ENCODE results near the gene DNMT1. TPM values are rescaled to one million over a fixed set of nuclear protein-coding genes. Genes with fewer than 3 reads are reported as not detected.
"Not testable (repeated sequence)": the region's sequence is repeated elsewhere in the genome, so short reads cannot be mapped to it uniquely, and the experiment has no call there.

DNMT1 gene
- total RNA-seq, 4 donors from 2014 or later: 23.3 to 122 (median 42.0) TPM

DNA sequence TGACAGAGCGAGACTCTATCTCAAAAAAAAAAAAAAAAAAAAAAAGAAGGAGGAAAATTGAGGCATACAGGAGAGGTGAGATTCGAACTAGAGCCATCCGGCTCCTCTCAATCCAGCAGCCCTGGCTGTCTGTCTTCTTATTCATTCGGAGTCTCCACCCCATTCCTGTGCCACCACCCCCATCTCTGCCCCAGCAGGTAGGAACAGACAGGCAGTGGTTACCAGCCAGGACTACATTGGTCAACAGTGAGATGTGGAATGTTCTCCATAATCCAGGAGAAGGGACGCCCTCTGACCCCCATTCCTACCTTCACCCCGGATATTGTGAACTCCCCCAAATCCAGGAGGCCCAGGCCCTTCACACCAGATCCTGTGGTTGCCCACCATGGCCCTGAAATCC is 42.9 kb upstream of the DNMT1 start:
- DNase-seq: no peak
- in situ Hi-C loops (cut with MboI; ENCODE audit: low pct_ligation_motif_present in 1 of 4, low pct_unique_long_range_greater_than_20kb in 1 of 4, low sequenced_read_pairs in 3 of 4) (loop anchor here in 2 of 4 donors (10.0 to 25.0 kb wide), 2 partner anchors 125 to 133 kb away; partner anchors contain the start of genes ANGPTL6 (in 2 of the 2), PPAN (in 2 of the 2), EIF3G (in 1 of the 2) and P2RY11 (in 1 of the 2)), intact Hi-C loops (cut with DNase I; ENCODE audit: low total_unique reads) (loop anchor here (10.0 kb wide), 1 partner anchor 123 kb away; the partner anchor contains the start of genes EIF3G and P2RY11)
- Histone ChIP-seq H3K4me1 (peaks cover 0 to 13% (median 3%) of the 10 kb centered on the region in 4 donors), H3K27ac (peak overlapping the region; percentile 59 to 76 (median 70)), H3K36me3 (no peaks in the 10 kb centered on the region), H3K4me3 (no peak overlapping the region), H3K27me3 (no peaks in the 10 kb centered on the region), H3K9me3 (no peaks in the 10 kb centered on the region)
- TF ChIP-seq POLR2A (IDR thresholded peaks at IDR 0.05) (no peak), CTCF (IDR thresholded peaks at IDR 0.05) (no peak), EP300 (IDR thresholded peaks at IDR 0.05; ENCODE audit: low read depth) (no peak), POLR2AphosphoS5 (IDR thresholded peaks at IDR 0.05) (no peak)
- 78 to 79% methylated on average over 3 to 6 of the region's 6 CpGs for WGBS, 2 donors (ENCODE audit: low coverage in 1 of 2)

DNA sequence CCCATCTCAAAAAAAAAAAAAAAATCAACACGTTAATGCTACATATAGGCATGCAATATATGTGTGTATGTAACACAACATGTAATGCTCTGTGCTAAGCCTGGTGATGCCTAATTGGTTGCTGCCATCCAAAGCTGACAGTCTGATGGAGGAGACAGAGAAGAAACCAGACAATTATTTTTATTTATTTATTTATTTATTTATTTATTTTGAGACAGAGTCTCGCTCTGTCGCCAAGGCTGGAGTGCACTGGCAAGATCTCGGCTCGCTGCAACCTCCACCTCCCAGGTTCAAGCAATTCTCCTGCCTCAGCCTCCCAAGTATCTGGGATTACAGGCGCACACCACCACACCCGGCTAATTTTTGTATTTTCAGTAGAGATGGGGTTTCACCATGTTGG is 40.7 kb upstream of the DNMT1 start:
- not testable (repeated sequence) for H3K27me3 ChIP-seq, H3K4me3 ChIP-seq, H3K9me3 ChIP-seq, H3K36me3 ChIP-seq, DNase-seq
- WGBS, 2 donors (ENCODE audit: low coverage in 1 of 2): 86 to 91% methylated on average over 5 to 7 of the region's 7 CpGs
- peak overlapping the region; percentile 59 to 83 (median 75) for H3K27ac ChIP-seq
- intact Hi-C loops (cut with DNase I; ENCODE audit: low total_unique reads): loop anchor here (10.0 kb wide), 1 partner anchor 121 kb away; the partner anchor contains the start of genes EIF3G and P2RY11
- peaks cover 0 to 13% (median 9%) of the 10 kb centered on the region in 4 donors for H3K4me1 ChIP-seq
- in situ Hi-C loops (cut with MboI; ENCODE audit: low pct_ligation_motif_present in 1 of 4, low pct_unique_long_range_greater_than_20kb in 1 of 4, low sequenced_read_pairs in 3 of 4): loop anchor here in 2 of 4 donors (10.0 to 25.0 kb wide), 2 partner anchors 123 to 131 kb away; partner anchors contain the start of genes ANGPTL6 (in 2 of the 2), PPAN (in 2 of the 2), EIF3G (in 1 of the 2) and P2RY11 (in 1 of the 2)

DNA sequence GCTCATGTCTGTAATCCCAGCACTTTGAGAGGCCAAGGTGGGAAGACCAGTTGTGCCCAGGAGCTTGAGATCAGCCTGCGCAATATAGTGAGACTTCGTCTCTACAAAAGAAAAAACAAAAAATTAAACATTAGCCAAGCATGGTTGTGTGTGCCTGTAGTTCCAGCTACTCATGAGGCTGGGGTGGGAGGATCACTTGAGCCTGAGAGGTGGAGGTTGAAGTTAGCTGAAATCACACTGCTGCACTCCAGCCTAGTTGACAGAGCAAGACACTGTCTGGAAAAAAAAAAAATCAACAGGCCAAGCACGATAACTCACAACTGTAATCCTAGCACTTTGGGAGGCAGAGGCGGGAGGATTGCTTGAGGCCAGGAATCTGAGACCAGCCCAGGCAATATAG is 40.2 kb upstream of the DNMT1 start:
- H3K4me1 ChIP-seq: peaks cover 0 to 17% (median 12%) of the 10 kb centered on the region in 4 donors
- H3K27me3 ChIP-seq: no peaks in the 10 kb centered on the region
- H3K9me3 ChIP-seq: no peaks in the 10 kb centered on the region
- in situ Hi-C loops (cut with MboI; ENCODE audit: low pct_ligation_motif_present in 1 of 4, low pct_unique_long_range_greater_than_20kb in 1 of 4, low sequenced_read_pairs in 3 of 4) (loop anchor here in 2 of 4 donors (10.0 to 25.0 kb wide), 2 partner anchors 123 to 130 kb away; partner anchors contain the start of genes ANGPTL6 (in 2 of the 2), PPAN (in 2 of the 2), EIF3G (in 1 of the 2) and P2RY11 (in 1 of the 2)), intact Hi-C loops (cut with DNase I; ENCODE audit: low total_unique reads) (loop anchor here (10.0 kb wide), 1 partner anchor 120 kb away; the partner anchor contains the start of genes EIF3G and P2RY11)
- WGBS, 2 donors (ENCODE audit: low coverage in 1 of 2): 51 to 73% methylated on average over 4 of the region's 4 CpGs
- H3K36me3 ChIP-seq: no peaks in the 10 kb centered on the region
- no peak for TF ChIP-seq POLR2A (IDR thresholded peaks at IDR 0.05)
- no peak for TF ChIP-seq POLR2AphosphoS5 (IDR thresholded peaks at IDR 0.05)
- no peak for TF ChIP-seq CTCF (IDR thresholded peaks at IDR 0.05)
- no peak for TF ChIP-seq EP300 (IDR thresholded peaks at IDR 0.05; ENCODE audit: low read depth)
- H3K4me3 ChIP-seq: no peak overlapping the region
- peak overlapping the region in 1 of 4 donors; percentile 74 for H3K27ac ChIP-seq
- no peak for DNase-seq

- peaks cover 0 to 27% (median 14%) of the 10 kb centered on the region in 4 donors for H3K4me1 ChIP-seq
- H3K27me3 ChIP-seq: no peaks in the 10 kb centered on the region
- H3K9me3 ChIP-seq: no peaks in the 10 kb centered on the region
- in situ Hi-C loops (cut with MboI; ENCODE audit: low pct_ligation_motif_present in 1 of 4, low pct_unique_long_range_greater_than_20kb in 1 of 4, low sequenced_read_pairs in 3 of 4) (loop anchor here in 2 of 4 donors (10.0 to 25.0 kb wide), 2 partner anchors 122 to 129 kb away; partner anchors contain the start of genes ANGPTL6 (in 2 of the 2), PPAN (in 2 of the 2), EIF3G (in 1 of the 2) and P2RY11 (in 1 of the 2)), intact Hi-C loops (cut with DNase I; ENCODE audit: low total_unique reads) (loop anchor here (10.0 kb wide), 1 partner anchor 119 kb away; the partner anchor contains the start of genes EIF3G and P2RY11)
- WGBS, 2 donors (ENCODE audit: low coverage in 1 of 2): 76 to 100% methylated on average over 3 to 4 of the region's 4 CpGs
- TF ChIP-seq EP300 (IDR thresholded peaks at IDR 0.05; ENCODE audit: low read depth): no peak
- no peak for TF ChIP-seq CTCF (IDR thresholded peaks at IDR 0.05)
- TF ChIP-seq POLR2A (IDR thresholded peaks at IDR 0.05): no peak
- no peak for TF ChIP-seq POLR2AphosphoS5 (IDR thresholded peaks at IDR 0.05)
- no peaks in the 10 kb centered on the region for H3K36me3 ChIP-seq
- H3K27ac ChIP-seq: no peak overlapping the region
- no peak overlapping the region for H3K4me3 ChIP-seq
- DNase-seq: no peak
Observed at GRCh38 chr19:10233946-10234345, 39.2 kb upstream of the DNMT1 start.

All from transverse colon (tissue), 4 donors.